ENCODE results near the gene SMIM34.
"Not testable (repeated sequence)": the region's sequence is repeated elsewhere in the genome, so short reads cannot be mapped to it uniquely, and the experiment has no call there.

- not testable (repeated sequence) for TF ChIP-seq CTCF (IDR thresholded peaks at IDR 0.05 in 4 of 5, conservative IDR thresholded peaks at IDR 0.05 in 1 of 5); POLR2A (IDR thresholded peaks at IDR 0.05)
These were observed 48.7 kb downstream of the SMIM34 start, which contains the start of gene SMIM11 for GRCh38 chr21:34374940-34375618.
